ENCODE measurements around the gene BCL2. TPM values are rescaled to one million over a fixed set of nuclear protein-coding genes. Genes with fewer than 3 reads are reported as not detected.

Gene BCL2
- total RNA-seq, 1 experiment from 2014 or later = 1.3 TPM

- H3K23me2 ChIP-seq (ENCODE audit: insufficient read length, low read depth, low read length, poor library complexity, severe bottlenecking) = no peaks in the 10 kb centered on the region
- H3K9me3 ChIP-seq (ENCODE audit: control insufficient read depth, low read depth, low read length) = no peaks in the 10 kb centered on the region
- H4K20me1 ChIP-seq (ENCODE audit: control insufficient read depth, insufficient read depth, insufficient read length) = no peaks in the 10 kb centered on the region
- H2BK12ac ChIP-seq (ENCODE audit: insufficient read length, low read depth, low read length) = no peak overlapping the region
- no peaks in the 10 kb centered on the region for H3K79me2 ChIP-seq (ENCODE audit: insufficient read depth, low read length)
- H2BK15ac ChIP-seq (ENCODE audit: low read depth, low read length) = no peak overlapping the region
- H2BK20ac ChIP-seq (ENCODE audit: low read depth, low read length, poor library complexity, severe bottlenecking) = no peak overlapping the region
- no peak for DNase-seq
- H3K27ac ChIP-seq (ENCODE audit: insufficient read length, low read depth, low read length) = no peak overlapping the region
- no peak overlapping the region for H3K9ac ChIP-seq (ENCODE audit: extremely low read depth, insufficient read length, low read length)
- no peak overlapping the region for H3K56ac ChIP-seq (ENCODE audit: insufficient read length, low read depth, low read length)
- no peak overlapping the region for H4K91ac ChIP-seq (ENCODE audit: insufficient read length, low read depth, low read length)
- H3K4me2 ChIP-seq (ENCODE audit: insufficient read depth, insufficient read length, low read length) = no peak overlapping the region
- no peaks in the 10 kb centered on the region for H3K27me3 Mint-ChIP-seq (ENCODE audit: low read depth)
- WGBS (ENCODE audit: extremely low coverage, insufficient read length, low lambda C conversion rate) = no CpG with 5 or more reads among the region's 2 CpGs
- no peak overlapping the region for H2AK5ac ChIP-seq (ENCODE audit: insufficient read length, low read length)
- no peaks in the 10 kb centered on the region for H3K79me1 ChIP-seq (ENCODE audit: insufficient read depth, low read depth, low read length, poor library complexity, severe bottlenecking)
- H3K4me3 Mint-ChIP-seq = no peak overlapping the region
- H3K36me3 Mint-ChIP-seq (ENCODE audit: insufficient read depth in 1 of 3, low read depth in 3 of 3) = peaks cover 25 to 78% (median 59%) of the 10 kb centered on the region in 3 experiments; a peak in 6 of 7 replicates
- H3K14ac ChIP-seq (ENCODE audit: insufficient read depth, low read length) = no peak overlapping the region
- no peaks in the 10 kb centered on the region for H3K27me3 ChIP-seq (ENCODE audit: insufficient read depth, low read length)
- H3K4me1 Mint-ChIP-seq = no peaks in the 10 kb centered on the region
- H3K27ac Mint-ChIP-seq = no peak overlapping the region
- no peak overlapping the region for H2BK120ac ChIP-seq (ENCODE audit: low read depth, low read length, poor library complexity, severe bottlenecking)
- no peak overlapping the region for H4K8ac ChIP-seq (replicated peaks; ENCODE audit: insufficient read length, low read depth, low read length)
- no peak overlapping the region for H3K4ac ChIP-seq (ENCODE audit: low read depth, low read length)
- no peak for TF ChIP-seq CTCF (conservative IDR thresholded peaks at IDR 0.05)
- no peaks in the 10 kb centered on the region for H3K4me1 ChIP-seq (ENCODE audit: insufficient read depth, low read length)
- no peak overlapping the region for H4K5ac ChIP-seq (ENCODE audit: insufficient read length, low read depth, low read length)
- H3T11ph ChIP-seq (ENCODE audit: low read length) = no peak overlapping the region
- H3K9me3 Mint-ChIP-seq = no peaks in the 10 kb centered on the region
- H2BK5ac ChIP-seq (ENCODE audit: insufficient read length, low read length) = no peak overlapping the region
- H2AFZ ChIP-seq (ENCODE audit: low read length) = no peak overlapping the region
- no peak overlapping the region for H3K23ac ChIP-seq (ENCODE audit: insufficient read length, low read depth, low read length)
- no peak overlapping the region for H3K18ac ChIP-seq (ENCODE audit: insufficient read length, low read depth, low read length)
Measured at GRCh38 chr18:63350230-63350629, 30.7 kb upstream of the BCL2 start.

All from H9 (cell line).